HL-60/S4 (cell line): Measurements from ENCODE around the gene CENPV.
"Not testable (repeated sequence)": the region's sequence is repeated elsewhere in the genome, so short reads cannot be mapped to it uniquely, and the experiment has no call there.

Experiments used
- in situ Hi-C: fragments of 300-500 bp; cut with MboI; formaldehyde crosslinking; loops from 2 replicates; pipeline ENCODE4 v1.14.3; 2022; ENCODE audit warnings: low sequenced_read_pairs

CENPV gene

GRCh38 chr17:16353317-16354174 lies at the start of gene CENPV:
TSS of gene CENPV (minus strand) at chr17:16353469. CDS start at chr17:16353436, 33 bp downstream.
- in situ Hi-C loops, result no loop called here

DNA sequence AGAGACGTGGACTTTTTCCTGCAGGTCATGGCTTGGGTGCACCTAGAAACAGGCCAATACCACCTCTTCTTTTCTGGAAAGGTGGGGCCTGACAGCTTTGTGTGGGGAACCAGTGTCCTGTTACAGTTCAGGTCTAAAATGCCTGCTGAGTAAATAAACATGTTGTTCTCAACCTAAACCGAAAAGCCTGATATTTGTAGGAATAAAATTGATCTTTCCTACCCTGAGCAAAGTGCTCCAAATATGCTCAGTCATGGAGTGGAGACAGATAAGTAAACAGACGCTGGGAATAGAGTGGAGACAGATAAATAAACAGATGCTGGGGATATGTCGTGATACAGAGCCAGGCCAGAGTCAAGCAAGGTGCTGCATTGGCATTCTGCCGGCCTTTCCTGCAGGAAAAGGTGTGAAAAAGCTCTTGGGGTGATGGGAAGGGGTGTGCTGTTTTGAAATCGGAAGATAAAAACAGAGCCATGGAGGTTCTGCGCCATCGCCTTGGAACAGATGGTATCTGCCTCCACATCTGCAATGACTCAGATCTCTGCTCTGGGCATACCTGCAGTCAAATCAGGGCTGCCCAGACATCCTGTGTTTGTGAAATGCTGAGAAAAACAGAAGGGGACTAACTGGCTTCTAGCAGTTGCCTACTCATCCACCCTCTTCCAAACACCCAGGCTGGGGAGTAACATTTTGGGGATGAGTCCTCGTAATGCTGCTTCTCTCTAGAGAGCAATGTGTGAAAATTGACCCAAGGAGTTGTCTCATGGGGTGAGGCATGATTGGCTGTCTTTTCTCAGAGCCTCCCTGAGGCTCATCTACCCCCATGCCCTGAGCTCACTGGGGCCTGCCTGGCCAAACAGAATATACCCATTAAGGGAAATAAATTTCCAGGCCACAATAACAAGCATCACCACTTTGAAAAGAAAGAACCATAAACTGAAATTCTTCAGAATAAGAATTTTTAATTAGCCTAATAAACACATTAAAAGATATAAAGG lies 45.3 kb upstream of the CENPV start:
- in situ Hi-C loops, result no loop called here

GRCh38 chr17:16396693-16397092 lies 43.4 kb upstream of the CENPV start:
- in situ Hi-C loops, result not testable (repeated sequence)

GRCh38 chr17:16395887-16396286 lies 42.6 kb upstream of the CENPV start:
- in situ Hi-C loops, result not testable (repeated sequence)

DNA sequence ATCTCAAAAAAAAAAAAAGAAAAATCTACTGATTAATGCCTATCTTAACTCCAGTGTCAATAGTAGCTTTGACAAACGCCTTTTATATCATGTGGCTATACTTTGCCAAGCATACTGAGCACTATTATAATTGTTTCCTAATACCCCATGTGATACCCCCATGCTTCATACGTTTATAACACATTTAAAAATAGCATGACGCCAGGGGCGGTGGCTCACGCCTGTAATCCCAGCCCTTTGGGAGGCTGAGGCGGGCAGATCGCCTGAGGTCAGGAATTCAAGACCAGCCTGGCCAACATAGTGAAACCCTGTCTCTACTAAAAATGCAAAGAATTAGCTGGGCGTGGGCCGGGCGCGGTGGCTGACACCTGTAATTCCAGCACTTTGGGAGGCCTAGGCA lies 39.2 kb upstream of the CENPV start:
- in situ Hi-C loops, result not testable (repeated sequence)

GRCh38 chr17:16391451-16391850 lies 38.2 kb upstream of the CENPV start:
- in situ Hi-C loops, result no loop called here

GRCh38 chr17:16386126-16386507 lies 32.8 kb upstream of the CENPV start:
- in situ Hi-C loops, result not testable (repeated sequence)

DNA sequence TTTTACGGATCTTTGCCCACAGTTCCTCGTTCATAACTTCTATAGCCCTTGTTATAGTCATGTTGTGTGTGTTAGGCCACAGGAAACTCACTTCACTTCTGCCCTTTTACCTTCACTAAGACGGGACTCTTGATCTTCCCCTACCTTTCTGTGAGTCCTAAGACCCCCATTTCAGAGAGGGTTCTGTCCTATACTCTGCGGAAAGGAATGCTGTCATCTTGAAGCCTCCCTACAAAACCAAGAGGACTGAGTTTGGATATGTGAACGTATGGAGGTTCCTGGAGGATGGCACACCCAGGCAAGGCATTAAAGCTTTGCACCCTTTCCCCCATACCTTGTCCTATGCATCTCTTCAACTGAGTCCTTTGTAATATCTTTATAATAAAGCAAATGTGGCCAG lies 31.3 kb upstream of the CENPV start:
- in situ Hi-C loops, result no loop called here

GRCh38 chr17:16383772-16384287 lies 30.6 kb upstream of the CENPV start:
- in situ Hi-C loops, result no loop called here

DNA sequence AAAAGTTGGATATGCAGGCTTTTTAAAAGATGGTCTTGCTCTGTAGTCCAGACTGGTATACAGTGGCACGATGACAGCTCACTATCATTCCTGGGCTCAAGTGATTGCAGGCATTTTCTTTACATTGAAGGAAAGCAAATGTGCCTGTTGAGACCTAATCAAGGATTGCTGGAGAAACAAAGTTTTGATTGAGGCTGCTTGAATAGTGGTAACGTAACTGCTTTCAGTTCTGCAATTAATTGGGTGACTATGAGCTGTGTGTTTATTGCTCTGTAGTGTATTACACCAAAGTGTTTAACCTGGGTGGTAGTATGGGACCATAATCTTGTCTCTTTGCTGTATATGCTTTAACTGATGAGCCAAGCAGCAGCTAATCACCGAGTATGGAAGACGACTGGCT lies 29.9 kb upstream of the CENPV start:
- in situ Hi-C loops, result no loop called here

GRCh38 chr17:16381496-16381820 lies 28.2 kb upstream of the CENPV start:
- in situ Hi-C loops, result no loop called here

DNA sequence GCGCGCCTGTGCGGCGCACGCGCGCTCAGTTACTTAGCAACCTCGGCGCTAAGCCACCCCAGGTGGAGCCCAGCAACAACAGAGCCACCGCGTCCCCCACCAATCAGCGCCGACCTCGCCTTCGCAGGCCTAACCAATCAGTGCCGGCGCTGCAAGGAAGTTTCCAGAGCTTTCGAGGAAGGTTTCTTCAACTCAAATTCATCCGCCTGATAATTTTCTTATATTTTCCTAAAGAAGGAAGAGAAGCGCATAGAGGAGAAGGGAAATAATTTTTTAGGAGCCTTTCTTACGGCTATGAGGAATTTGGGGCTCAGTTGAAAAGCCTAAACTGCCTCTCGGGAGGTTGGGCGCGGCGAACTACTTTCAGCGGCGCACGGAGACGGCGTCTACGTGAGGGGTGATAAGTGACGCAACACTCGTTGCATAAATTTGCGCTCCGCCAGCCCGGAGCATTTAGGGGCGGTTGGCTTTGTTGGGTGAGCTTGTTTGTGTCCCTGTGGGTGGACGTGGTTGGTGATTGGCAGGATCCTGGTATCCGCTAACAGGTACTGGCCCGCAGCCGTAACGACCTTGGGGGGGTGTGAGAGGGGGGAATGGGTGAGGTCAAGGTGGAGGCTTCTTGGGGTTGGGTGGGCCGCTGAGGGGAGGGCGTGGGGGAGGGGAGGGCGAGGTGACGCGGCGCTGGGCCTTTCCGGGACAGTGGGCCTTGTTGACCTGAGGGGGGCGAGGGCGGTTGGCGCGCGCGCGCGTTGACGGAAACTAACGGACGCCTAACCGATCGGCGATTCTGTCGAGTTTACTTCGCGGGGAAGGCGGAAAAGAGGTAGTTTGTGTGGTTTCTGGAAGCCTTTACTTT lies 27.6 kb upstream of the CENPV start, which contains the start of gene UBB:
Gene UBB (plus strand): TSS at position 452 of the 856 bp plus-strand sequence. CDS start 817 bp downstream, outside the sequence.
- in situ Hi-C loops, result no loop called here

DNA sequence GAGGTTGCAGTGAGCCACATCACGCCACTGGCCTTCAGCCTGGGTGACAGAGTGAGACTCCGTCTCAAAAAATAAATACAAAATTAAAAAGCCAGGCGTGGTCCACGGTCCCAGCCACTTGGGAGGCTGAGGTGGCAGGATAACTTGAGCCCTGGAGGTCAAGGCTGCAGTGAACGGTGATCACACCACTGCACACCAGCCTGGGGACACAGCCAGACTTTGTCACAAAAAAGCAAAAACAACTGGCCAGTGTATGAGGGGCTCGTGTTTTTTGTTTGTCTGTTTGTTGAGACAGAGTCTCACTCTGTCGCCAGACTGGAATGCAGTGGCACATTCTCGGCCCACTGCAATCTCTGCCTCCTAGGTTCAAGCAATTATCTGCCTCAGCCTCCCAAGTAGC lies 26.4 kb upstream of the CENPV start:
- in situ Hi-C loops, result no loop called here

GRCh38 chr17:16378636-16379282 lies 25.5 kb upstream of the CENPV start:
- in situ Hi-C loops, result no loop called here

DNA sequence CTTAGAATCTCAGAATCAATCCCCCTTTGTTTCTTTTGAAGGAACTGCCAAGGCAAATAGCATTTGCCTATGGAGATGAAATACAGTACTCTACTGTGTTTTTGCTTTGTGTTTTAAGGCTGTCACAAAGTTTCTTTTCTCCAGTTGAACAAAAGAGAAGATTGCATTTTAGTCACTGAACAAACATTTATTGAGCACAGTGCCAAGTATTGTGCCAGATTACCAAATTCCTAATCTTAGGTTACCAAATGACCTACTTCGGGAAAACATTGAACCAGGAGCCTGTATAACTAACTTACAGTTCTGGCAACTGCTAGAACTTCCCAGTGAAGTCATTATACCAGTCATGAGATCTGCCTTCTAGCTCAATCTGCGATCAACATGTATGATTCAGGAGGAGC lies 24.7 kb upstream of the CENPV start:
- in situ Hi-C loops, result no loop called here

GRCh38 chr17:16374146-16374938 lies 21.1 kb upstream of the CENPV start:
- in situ Hi-C loops, result no loop called here

DNA sequence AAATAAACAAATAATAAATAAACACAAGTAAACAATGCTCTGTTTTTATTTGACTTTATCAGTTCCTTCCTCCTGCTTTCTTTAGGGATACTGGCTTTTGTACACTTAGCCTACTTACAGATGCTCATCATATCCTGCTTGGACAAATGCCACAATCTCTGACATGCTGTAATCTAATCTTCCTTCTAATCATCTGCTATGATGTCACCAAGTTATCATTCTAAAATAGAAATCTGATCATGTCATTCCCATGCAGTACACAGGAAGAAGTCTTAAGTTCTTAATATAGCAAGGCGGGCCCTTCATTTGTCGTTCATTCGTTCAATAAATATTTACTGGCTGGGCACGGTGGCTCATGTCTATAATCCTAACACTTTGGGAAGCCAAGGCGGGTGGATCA lies 18.5 kb upstream of the CENPV start:
- in situ Hi-C loops, result no loop called here

- in situ Hi-C loops, result loop anchor here (10.0 kb wide), 1 partner anchor 160 kb away; no protein-coding TSS in a partner anchor
Measured at GRCh38 chr17:16364625-16365024, 11.4 kb upstream of the CENPV start.
